Activated CD4-positive, alpha-beta T cell treated with anti-CD3 and anti-CD28 coated beads, Interleukin-2, amount 50 U/mL, for 16 hours (primary cell): ENCODE data around the gene IL34.
"Not testable (repeated sequence)": the region's sequence is repeated elsewhere in the genome, so short reads cannot be mapped to it uniquely, and the experiment has no call there.

ENCODE experiments used
- DNase-seq: peaks from one replicate; pipeline ENCODE4 v3.0.0-alpha.2; 2020

IL34 gene

GRCh38 chr16:70659546-70659945 lies 13.2 kb downstream of the IL34 start:
- DNase-seq, result no peak

GRCh38 chr16:70659953-70660671 lies 13.8 kb downstream of the IL34 start:
- DNase-seq, result no peak

- DNase-seq, result no peak
These were observed 14.5 kb downstream of the IL34 start for GRCh38 chr16:70660672-70661350.

- no peak for DNase-seq
These were observed 15.2 kb downstream of the IL34 start for GRCh38 chr16:70661534-70661917.

- DNase-seq, result no peak
These were observed 15.7 kb downstream of the IL34 start for GRCh38 chr16:70661918-70662641.

GRCh38 chr16:70662991-70663523 lies 16.7 kb downstream of the IL34 start:
- DNase-seq, result no peak

GRCh38 chr16:70663524-70664324 lies 17.4 kb downstream of the IL34 start:
- DNase-seq, result no peak

GRCh38 chr16:70664325-70665112 lies 18.2 kb downstream of the IL34 start:
- no peak for DNase-seq

- DNase-seq, result no peak
These were observed 18.8 kb downstream of the IL34 start for GRCh38 chr16:70665113-70665694.

- DNase-seq, result no peak
These were observed 19.7 kb downstream of the IL34 start for GRCh38 chr16:70665806-70666735.

GRCh38 chr16:70670175-70670574 lies 23.8 kb downstream of the IL34 start:
- DNase-seq, result no peak

GRCh38 chr16:70670938-70671337 lies 24.6 kb downstream of the IL34 start:
- DNase-seq, result not testable (repeated sequence)

GRCh38 chr16:70674221-70675014 lies 28.1 kb downstream of the IL34 start:
- DNase-seq, result no peak

- DNase-seq, result no peak
These were observed 29.6 kb downstream of the IL34 start for GRCh38 chr16:70675851-70676513.

GRCh38 chr16:70676675-70677498 lies 30.5 kb downstream of the IL34 start:
- no peak for DNase-seq

- no peak for DNase-seq
These were observed 31.3 kb downstream of the IL34 start for GRCh38 chr16:70677499-70678120.

GRCh38 chr16:70678121-70678897 lies 31.9 kb downstream of the IL34 start:
- no peak for DNase-seq
